ENCODE results near the gene DNAJB6.

DNA sequence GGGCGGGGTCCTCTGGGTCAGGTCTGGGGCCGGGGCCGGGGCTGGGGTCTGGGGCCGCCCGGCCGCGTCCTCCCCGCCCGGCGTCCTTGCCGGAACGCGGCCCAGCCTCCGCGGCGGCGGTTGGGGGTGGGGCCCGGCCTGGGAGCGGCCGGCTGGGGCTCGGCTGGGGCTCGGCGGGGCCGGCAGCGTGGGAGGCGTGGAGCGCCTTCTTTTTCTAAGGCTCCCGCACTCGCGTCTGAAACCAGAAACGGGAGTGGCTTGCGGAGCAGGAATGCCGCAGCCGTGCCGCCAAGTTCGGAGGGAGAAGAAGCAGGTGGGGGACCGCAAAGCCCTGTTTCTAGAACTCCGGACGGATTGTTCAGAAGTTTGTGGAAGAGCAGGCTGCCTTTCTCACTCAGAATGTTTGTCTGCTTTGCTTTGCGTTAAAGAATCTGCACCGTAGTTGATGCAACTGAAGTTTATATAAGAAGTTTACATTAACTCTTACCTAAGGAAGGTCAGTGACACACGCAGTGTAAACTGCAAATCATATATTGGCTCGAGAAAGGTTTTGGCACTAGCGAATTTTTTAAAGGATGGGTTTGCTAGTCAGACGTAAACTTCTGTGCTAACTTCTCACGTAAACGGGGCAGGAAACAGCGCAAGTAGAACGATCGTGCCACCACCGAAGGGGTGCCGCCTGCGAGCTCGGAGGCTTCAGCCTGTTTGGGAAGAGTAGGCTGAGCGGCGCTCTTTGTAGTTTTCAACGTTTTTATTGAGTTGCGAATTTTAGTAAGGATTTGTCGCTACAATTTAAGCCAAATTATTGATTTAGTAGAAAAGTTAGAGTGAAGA lies 729 bp downstream of the DNAJB6 start:
- TF ChIP-seq, protein P1, sequence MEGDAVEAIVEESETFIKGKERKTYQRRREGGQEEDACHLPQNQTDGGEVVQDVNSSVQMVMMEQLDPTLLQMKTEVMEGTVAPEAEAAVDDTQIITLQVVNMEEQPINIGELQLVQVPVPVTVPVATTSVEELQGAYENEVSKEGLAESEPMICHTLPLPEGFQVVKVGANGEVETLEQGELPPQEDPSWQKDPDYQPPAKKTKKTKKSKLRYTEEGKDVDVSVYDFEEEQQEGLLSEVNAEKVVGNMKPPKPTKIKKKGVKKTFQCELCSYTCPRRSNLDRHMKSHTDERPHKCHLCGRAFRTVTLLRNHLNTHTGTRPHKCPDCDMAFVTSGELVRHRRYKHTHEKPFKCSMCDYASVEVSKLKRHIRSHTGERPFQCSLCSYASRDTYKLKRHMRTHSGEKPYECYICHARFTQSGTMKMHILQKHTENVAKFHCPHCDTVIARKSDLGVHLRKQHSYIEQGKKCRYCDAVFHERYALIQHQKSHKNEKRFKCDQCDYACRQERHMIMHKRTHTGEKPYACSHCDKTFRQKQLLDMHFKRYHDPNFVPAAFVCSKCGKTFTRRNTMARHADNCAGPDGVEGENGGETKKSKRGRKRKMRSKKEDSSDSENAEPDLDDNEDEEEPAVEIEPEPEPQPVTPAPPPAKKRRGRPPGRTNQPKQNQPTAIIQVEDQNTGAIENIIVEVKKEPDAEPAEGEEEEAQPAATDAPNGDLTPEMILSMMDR (conservative IDR thresholded peaks at IDR 0.05), result no peak
- no peak for TF ChIP-seq ZFX (IDR thresholded peaks at IDR 0.05)

Measured in C4-2B (cell line).